Right renal pelvis (tissue), 4 donors: ENCODE results near the gene CD3D. TPM values are rescaled to one million over a fixed set of nuclear protein-coding genes. Genes with fewer than 3 reads are reported as not detected.

Experiments
- DNase-seq, 4 donors: peaks; one replicate each; pipeline ENCODE4 v3.0.0-alpha.2; 2013; ENCODE audit warnings: low read depth in 4 of 4, low spot score in 3 of 4, missing footprints in 1 of 4
- polyA plus RNA-seq, 4 donors: library from polyadenylated mRNA; unstranded; fragments of 120-200 nt; gene quantifications; one replicate each; pipeline ENCODE4 v1.2.1, GENCODE V29; 2013; ENCODE audit not compliant: insufficient read length in 4 of 4

The CD3D gene
- polyA plus RNA-seq, result under 1 TPM; 0.24 to 0.95 (median 0.44) TPM

- DNase-seq, result no peak
Observed at GRCh38 chr11:118342503-118343161, at the start of gene CD3D. CD3D (minus strand) TSS chr11:118342705; CDS start chr11:118342607, 98 bp downstream.

- no peak for DNase-seq
Observed at GRCh38 chr11:118383657-118384056, 41.2 kb upstream of the CD3D start.

- DNase-seq, result no peak
Observed at GRCh38 chr11:118382954-118383353, 40.4 kb upstream of the CD3D start.

GRCh38 chr11:118380571-118380970 is 38.1 kb upstream of the CD3D start:
- DNase-seq, result no peak

- no peak for DNase-seq
Observed at GRCh38 chr11:118379497-118379896, 37.0 kb upstream of the CD3D start.

GRCh38 chr11:118375978-118376377 is 33.5 kb upstream of the CD3D start:
- no peak for DNase-seq

GRCh38 chr11:118374729-118375128 is 32.2 kb upstream of the CD3D start:
- DNase-seq, result no peak

GRCh38 chr11:118373871-118374270 is 31.4 kb upstream of the CD3D start:
- DNase-seq, result no peak

- DNase-seq, result no peak
Observed at GRCh38 chr11:118373263-118373662, 30.8 kb upstream of the CD3D start.

GRCh38 chr11:118370774-118371173 is 28.3 kb upstream of the CD3D start:
- no peak for DNase-seq

GRCh38 chr11:118366287-118366686 is 23.8 kb upstream of the CD3D start:
- DNase-seq, result no peak

GRCh38 chr11:118364956-118365615 is 22.6 kb upstream of the CD3D start:
- DNase-seq, result no peak

- peak; percentile 85 to 94 (median 88) for DNase-seq
Observed at GRCh38 chr11:118359295-118359958, 16.9 kb upstream of the CD3D start, which contains the start of gene UBE4A. UBE4A (plus strand) TSS chr11:118359600; CDS start chr11:118365081, 5,481 bp downstream.

GRCh38 chr11:118358071-118358470 is 15.6 kb upstream of the CD3D start:
- no peak for DNase-seq

- DNase-seq, result peak in 2 of 4 donors; percentile 5 to 38
Observed at GRCh38 chr11:118353084-118353710, 10.7 kb upstream of the CD3D start.

- no peak for DNase-seq
Observed at GRCh38 chr11:118349475-118349874, 7.0 kb upstream of the CD3D start.

GRCh38 chr11:118343981-118344515 is 1.5 kb upstream of the CD3D start, which contains the start of gene CD3G:
CD3G (plus strand) TSS chr11:118344344; CDS start chr11:118344424, 80 bp downstream.
- DNase-seq, result no peak

GRCh38 chr11:118343248-118343647 is 743 bp upstream of the CD3D start:
- no peak for DNase-seq

- no peak for DNase-seq
Observed at GRCh38 chr11:118341815-118342489, 553 bp downstream of the CD3D start.

- DNase-seq, result no peak
Observed at GRCh38 chr11:118341261-118341660, 1.2 kb downstream of the CD3D start.
